ENCODE results near the gene ANO4.

The ANO4 gene

DNA sequence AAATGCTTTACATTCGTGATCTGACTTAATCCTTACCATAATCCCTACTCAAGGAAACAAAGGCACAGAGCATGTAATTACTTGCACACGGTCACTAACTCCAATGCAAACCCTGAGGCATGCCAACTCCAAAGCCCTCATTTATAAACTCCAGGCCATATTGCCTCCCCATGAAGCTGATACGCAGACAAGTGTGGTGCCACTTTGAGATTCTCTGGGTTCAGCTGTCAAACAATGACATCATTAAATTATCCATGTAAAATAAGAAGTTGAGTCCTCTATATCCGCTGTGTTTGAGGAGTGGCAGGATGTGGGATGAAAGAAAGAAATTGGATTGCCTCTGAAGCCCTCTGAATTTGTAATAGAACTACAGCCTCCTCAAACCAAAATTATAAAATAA lies 62.8 kb downstream of the ANO4 start:
- H3K27ac ChIP-seq, result no peak overlapping the region
- TF ChIP-seq, protein P1, sequence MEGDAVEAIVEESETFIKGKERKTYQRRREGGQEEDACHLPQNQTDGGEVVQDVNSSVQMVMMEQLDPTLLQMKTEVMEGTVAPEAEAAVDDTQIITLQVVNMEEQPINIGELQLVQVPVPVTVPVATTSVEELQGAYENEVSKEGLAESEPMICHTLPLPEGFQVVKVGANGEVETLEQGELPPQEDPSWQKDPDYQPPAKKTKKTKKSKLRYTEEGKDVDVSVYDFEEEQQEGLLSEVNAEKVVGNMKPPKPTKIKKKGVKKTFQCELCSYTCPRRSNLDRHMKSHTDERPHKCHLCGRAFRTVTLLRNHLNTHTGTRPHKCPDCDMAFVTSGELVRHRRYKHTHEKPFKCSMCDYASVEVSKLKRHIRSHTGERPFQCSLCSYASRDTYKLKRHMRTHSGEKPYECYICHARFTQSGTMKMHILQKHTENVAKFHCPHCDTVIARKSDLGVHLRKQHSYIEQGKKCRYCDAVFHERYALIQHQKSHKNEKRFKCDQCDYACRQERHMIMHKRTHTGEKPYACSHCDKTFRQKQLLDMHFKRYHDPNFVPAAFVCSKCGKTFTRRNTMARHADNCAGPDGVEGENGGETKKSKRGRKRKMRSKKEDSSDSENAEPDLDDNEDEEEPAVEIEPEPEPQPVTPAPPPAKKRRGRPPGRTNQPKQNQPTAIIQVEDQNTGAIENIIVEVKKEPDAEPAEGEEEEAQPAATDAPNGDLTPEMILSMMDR (IDR thresholded peaks at IDR 0.05), result no peak
- no peak overlapping the region for H3K4me3 ChIP-seq
- DNase-seq (ENCODE audit: low spot score), result no peak

DNA sequence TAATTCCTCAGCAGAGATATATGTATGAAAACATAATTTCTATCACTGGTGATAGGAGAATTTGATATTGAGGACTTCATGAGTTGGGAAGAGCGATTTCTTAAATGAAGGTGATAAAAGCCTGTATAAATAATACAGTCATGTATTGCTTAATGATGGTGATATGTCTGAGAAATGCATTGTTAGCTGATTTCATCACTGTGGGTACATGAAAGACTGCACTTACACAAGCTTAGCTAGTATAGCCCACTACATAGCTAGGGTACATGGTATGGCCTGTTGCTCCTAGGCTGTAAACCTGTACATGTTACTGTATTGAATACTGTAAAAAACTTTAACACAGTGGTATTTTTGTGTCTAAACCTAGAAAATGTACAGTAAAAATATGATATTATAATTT lies 63.4 kb downstream of the ANO4 start:
- TF ChIP-seq, protein P1 (IDR thresholded peaks at IDR 0.05), result no peak
- DNase-seq (ENCODE audit: low spot score), result no peak
- H3K4me3 ChIP-seq, result no peak overlapping the region
- H3K27ac ChIP-seq, result no peak overlapping the region

DNA sequence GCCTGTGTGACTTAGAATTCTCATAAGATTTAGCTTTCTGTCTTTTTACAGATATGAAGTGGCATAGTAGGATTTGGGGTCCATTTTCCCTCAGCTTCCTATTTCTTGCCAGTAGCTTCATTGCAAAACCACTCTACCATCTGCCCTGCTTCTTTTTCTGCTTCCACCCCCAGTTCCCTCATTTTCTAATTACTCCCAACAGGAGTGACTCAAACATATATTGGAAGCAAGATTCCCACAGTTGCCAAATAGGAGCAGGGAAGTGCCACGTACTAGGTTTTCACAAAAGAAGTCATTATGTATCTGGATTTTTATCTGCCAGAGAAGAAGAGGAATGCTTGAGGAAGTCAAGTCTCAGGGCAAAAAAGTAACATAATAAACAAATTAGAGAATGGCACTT lies 64.1 kb downstream of the ANO4 start:
- no peak for DNase-seq (ENCODE audit: low spot score)
- H3K27ac ChIP-seq, result no peak overlapping the region
- no peak overlapping the region for H3K4me3 ChIP-seq
- TF ChIP-seq, protein P1 (IDR thresholded peaks at IDR 0.05), result no peak

DNA sequence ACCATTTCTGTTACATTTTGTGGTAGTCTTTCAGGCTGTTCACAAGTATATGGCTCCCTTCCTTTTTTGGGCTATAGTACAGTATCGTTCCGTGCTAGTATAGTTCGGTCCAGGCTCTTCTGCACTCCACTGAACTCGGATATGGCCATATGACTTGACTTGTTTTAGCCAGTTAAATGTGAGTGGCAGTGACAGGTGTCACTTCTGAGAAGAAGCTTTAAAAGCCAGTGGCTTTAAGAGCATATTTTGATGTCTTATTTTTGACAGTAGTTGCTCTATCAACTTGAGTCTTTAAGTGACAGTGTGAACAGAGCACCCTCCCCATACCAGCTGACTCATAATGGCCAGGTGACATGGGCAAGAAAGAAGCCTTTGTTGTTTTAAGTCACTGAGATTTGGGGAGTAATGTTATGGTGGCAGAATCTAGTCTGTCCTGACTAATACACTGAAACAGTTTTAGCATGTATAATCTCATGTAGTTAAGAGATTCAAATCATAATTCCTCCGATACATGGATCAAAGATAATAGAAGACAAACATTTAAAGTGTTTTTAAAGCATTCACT lies 64.6 kb downstream of the ANO4 start:
- no peak for DNase-seq (ENCODE audit: low spot score)
- TF ChIP-seq, protein P1 (IDR thresholded peaks at IDR 0.05), result no peak
- Histone ChIP-seq H3K4me3 (no peak overlapping the region), H3K27ac (no peak overlapping the region)

DNA sequence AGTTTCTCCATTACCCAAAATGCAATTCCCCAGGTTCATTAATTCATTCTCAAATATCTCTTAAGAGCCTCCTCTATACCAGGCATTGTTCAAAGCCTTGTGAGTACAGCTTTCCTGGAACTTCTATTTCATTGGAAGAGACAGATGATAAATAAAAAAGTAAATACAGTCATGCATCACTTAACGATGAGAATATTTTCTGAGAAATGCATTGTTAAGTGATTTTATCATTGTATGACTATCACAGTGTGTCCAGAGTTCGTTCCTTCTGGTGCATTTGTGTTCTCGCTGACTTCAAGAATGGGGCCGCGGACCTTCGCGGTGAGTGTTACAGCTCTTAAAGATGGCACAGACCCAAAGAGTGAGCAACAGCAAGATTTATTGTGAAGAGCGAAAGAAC lies 66.0 kb downstream of the ANO4 start:
- TF ChIP-seq, protein P1 (IDR thresholded peaks at IDR 0.05), result no peak
- DNase-seq (ENCODE audit: low spot score), result no peak
- Histone ChIP-seq H3K27ac (no peak overlapping the region), H3K4me3 (no peak overlapping the region)

DNA sequence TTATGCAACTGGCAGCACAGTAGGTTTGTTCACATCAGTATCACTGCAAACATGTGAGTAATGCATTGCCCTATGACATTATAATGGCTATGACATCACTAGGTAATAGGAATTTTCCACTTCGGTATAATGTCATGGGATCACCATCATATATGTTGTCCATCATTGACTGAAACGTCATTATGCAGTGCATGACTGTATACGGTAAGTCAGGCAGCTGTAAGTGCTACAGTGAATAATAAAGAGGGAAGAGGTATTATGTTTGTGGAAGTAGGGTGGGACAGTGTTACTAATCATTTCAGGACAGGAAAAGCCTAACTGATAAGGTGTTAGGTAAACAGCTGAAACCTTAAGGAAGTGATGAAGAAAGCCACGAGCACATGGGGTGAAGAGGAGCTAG lies 68.1 kb downstream of the ANO4 start:
- Histone ChIP-seq H3K4me3 (no peak overlapping the region), H3K27ac (no peak overlapping the region)
- DNase-seq (ENCODE audit: low spot score), result no peak
- TF ChIP-seq, protein P1 (IDR thresholded peaks at IDR 0.05), result no peak

DNA sequence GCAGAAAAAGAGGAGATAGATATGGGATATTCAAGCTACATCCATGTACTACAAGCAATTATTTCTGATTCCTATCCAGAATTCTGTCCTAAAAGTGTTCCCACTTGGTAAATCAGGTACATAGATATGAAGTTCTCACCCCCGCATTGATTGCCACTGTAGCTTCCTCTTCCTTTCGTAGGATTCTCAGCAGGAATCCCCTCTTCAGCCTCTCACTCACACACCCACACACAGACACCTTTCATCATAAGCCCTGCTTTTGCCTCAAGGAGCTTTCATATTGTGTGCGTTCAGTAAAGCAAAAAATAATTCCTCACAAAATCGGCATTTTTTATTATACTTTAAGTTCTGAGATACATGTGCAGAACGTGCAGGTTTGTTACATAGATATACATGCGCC lies 69.8 kb downstream of the ANO4 start:
- Histone ChIP-seq H3K4me3 (no peak overlapping the region), H3K27ac (no peak overlapping the region)
- TF ChIP-seq, protein P1 (IDR thresholded peaks at IDR 0.05), result no peak
- DNase-seq (ENCODE audit: low spot score), result no peak

Measured in coronary artery (tissue), 2 donors.